SH-SY5Y (cell line): ENCODE data around the gene ODAD2.

Experiments
- GATA2 ChIP-seq: IDR thresholded peaks from 2 replicates; pipeline ENCODE4 v1.6.1; 2011; ENCODE audit warnings: mild to moderate bottlenecking, low read depth, low read length
- GATA3 ChIP-seq: IDR thresholded peaks from 2 replicates; pipeline ENCODE4 v1.6.1; 2011; ENCODE audit warnings: low read depth, mild to moderate bottlenecking, low read length, moderate library complexity

DNA sequence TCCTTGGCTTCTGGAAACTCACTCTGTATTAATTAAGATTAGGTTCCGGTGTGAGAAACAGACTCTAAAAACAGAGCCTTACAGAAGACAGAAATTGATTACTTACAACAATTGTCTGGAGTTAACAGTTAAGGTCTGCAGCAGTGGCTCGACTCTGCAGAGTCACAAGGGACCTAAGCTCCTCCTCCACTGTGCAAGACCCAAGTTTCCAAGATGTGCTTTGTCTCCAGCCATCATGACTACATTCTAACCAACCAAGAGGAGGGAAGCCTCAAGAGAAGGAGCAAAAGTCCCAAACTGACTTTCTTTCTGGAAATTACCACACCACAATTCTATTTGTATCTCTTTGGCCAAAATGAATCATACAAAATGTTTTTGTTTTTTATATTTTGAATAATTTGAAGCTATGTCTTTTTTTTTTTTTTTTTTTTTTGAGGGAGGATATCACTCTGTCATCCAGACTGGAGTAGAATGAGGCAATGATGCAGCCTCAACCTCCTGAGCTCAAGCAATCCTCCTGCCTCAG is 14.2 kb upstream of the ODAD2 start:
- TF ChIP-seq GATA3 (no peak), GATA2 (no peak)
